PC-3 (cell line): ENCODE measurements around the gene ARIH2. TPM values are rescaled to one million over a fixed set of nuclear protein-coding genes. Genes with fewer than 3 reads are reported as not detected.
A peak's percentile ranks its signal among the peaks of the same experiment; 100 is the strongest.

Experiments
- ATAC-seq: fragments of 200-7000 bp; cut with Tn5 transposase; 2 replicates; pipeline ENCODE4 v1.9.1; 2020; ENCODE audit warnings: mild to moderate bottlenecking, moderate library complexity
- BruUV-seq: library from RNA; stranded (reverse); fragments of 400-500 nt; replicated peaks from 2 replicates; lab custom pipeline; 2021; lab: Mats Ljungman, UMichigan
- CTCF ChIA-PET: fragments of 300-600 bp; sonication (Branson Sonifier 250); formaldehyde crosslinking; loops from one replicate; lab custom pipeline; 2022; ENCODE audit warnings: antibody characterized with exemption; lab: Charles Lee
- POLR2A ChIA-PET: fragments of 300-600 bp; sonication (Branson Sonifier 250); formaldehyde crosslinking; loops from one replicate; lab custom pipeline; 2022; ENCODE audit warnings: antibody characterized with exemption; ENCODE audit not compliant: unreplicated experiment; lab: Charles Lee
- DNase-seq: peaks from one replicate; pipeline ENCODE4 v3.0.0-alpha.2; 2015
- H2AFZ ChIP-seq: fragments of 300-600 bp; sonication (generic); 2 replicates; pipeline ENCODE4 v1.6.0; 2016; ENCODE audit warnings: antibody characterized with exemption, low read length
- H3F3A ChIP-seq: fragments of 300-600 bp; sonication (generic); one replicate; pipeline ENCODE4 v1.6.0; 2017; ENCODE audit warnings: antibody characterized with exemption, low read length, control low read depth, mild to moderate bottlenecking; ENCODE audit not compliant: unreplicated experiment
- H3K27ac ChIP-seq: fragments of 300-600 bp; sonication (generic); 2 replicates; pipeline ENCODE4 v1.5.1; 2016; ENCODE audit warnings: mild to moderate bottlenecking, low read length
- H3K27me3 ChIP-seq: fragments of 300-600 bp; sonication (generic); 2 replicates; pipeline ENCODE4 v1.6.1; 2016; ENCODE audit warnings: low read length, mixed read lengths
- H3K36me3 ChIP-seq: fragments of 300-600 bp; sonication (generic); 2 replicates; pipeline ENCODE4 v1.6.1; 2016; ENCODE audit warnings: low read depth, mixed run types, low read length, mixed read lengths
- H3K4me1 ChIP-seq: fragments of 300-600 bp; sonication (generic); 2 replicates; pipeline ENCODE4 v1.5.1; 2016; ENCODE audit warnings: low read length; ENCODE audit not compliant: insufficient read depth
- H3K4me2 ChIP-seq: fragments of 300-600 bp; sonication (generic); 2 replicates; pipeline ENCODE4 v1.6.0; 2016; ENCODE audit warnings: low read length
- H3K4me3 ChIP-seq: fragments of 300-600 bp; sonication (generic); 2 replicates; pipeline ENCODE4 v1.5.1; 2016; ENCODE audit warnings: mild to moderate bottlenecking, low read length, mixed read lengths
- H3K79me2 ChIP-seq: fragments of 300-600 bp; sonication (generic); 2 replicates; pipeline ENCODE4 v1.6.1; 2017; ENCODE audit warnings: low read length, mixed read lengths
- H3K9ac ChIP-seq: fragments of 300-600 bp; sonication (generic); 2 replicates; pipeline ENCODE4 v1.6.0; 2016; ENCODE audit warnings: mild to moderate bottlenecking, low read length
- H3K9me2 ChIP-seq: fragments of 300-600 bp; sonication (generic); replicated peaks from 2 replicates; pipeline ENCODE4 v1.6.1; 2016; ENCODE audit warnings: mixed run types, low read length, mixed read lengths
- H3K9me3 ChIP-seq: fragments of 300-600 bp; sonication (generic); 2 replicates; pipeline ENCODE4 v1.6.1; 2016; ENCODE audit warnings: low read length, mixed read lengths
- H4K20me1 ChIP-seq: fragments of 300-600 bp; sonication (generic); 2 replicates; pipeline ENCODE4 v1.6.1; 2016; ENCODE audit warnings: low read length, mixed read lengths
- CTCF ChIP-seq: fragments of 300-600 bp; sonication (generic); conservative IDR thresholded peaks from 2 replicates; pipeline ENCODE4 v1.5.1; 2017; ENCODE audit warnings: antibody characterized with exemption, low read depth, mild to moderate bottlenecking, low read length
- EZH2 ChIP-seq: fragments of 300-600 bp; sonication (generic); IDR thresholded peaks from one replicate; pipeline ENCODE4 v1.6.1; 2017; ENCODE audit warnings: antibody characterized with exemption, mild to moderate bottlenecking, low read length; ENCODE audit not compliant: unreplicated experiment
- EZH2phosphoT487 ChIP-seq: fragments of 300-600 bp; sonication (generic); IDR thresholded peaks from 2 replicates; pipeline ENCODE4 v1.6.1; 2018; ENCODE audit warnings: mild to moderate bottlenecking, antibody characterized with exemption, low read length, borderline replicate concordance
- intact Hi-C: fragments of 100-400 bp; cut with micrococcal nuclease; formaldehyde crosslinking; loops from 2 replicates; pipeline ENCODE4 v1.9.0; 2023
- total RNA-seq: library from RNA; depleted of rRNA; stranded (reverse); fragments of >200 nt; gene quantifications from 2 replicates; pipeline ENCODE4 v1.2.3, GENCODE V29; 2014

The ARIH2 gene
- total RNA-seq, 1 experiment from 2014 or later, result 136 TPM

- Histone ChIP-seq H3K9ac (peak overlapping the region; percentile 78), H3F3A (no peaks in the 10 kb centered on the region), H3K4me1 (peaks cover 22% of the 10 kb centered on the region), H3K27me3 (no peaks in the 10 kb centered on the region), H3K4me2 (peak overlapping the region; percentile 94), H3K36me3 (peaks cover 8% of the 10 kb centered on the region; the same call in 1 of the 2 replicates), H3K9me3 (no peaks in the 10 kb centered on the region), H4K20me1 (no peaks in the 10 kb centered on the region), H3K27ac (peak overlapping the region; percentile 49), H2AFZ (peak overlapping the region; percentile 94), H3K9me2 (no peaks in the 10 kb centered on the region), H3K4me3 (peak overlapping the region; percentile 90), H3K79me2 (peaks cover 40% of the 10 kb centered on the region)
- POLR2A ChIA-PET, result interaction anchor here (0.6 to 1.4 kb wide), 5 partner anchors 18 to 566 kb away, joined by 3 to 10 read pairs (median 6); partner anchors contain the start of genes NDUFAF3 and WDR6
- intact Hi-C loops, result loop anchor here (2.0 kb wide), 1 partner anchor 26 kb away; no protein-coding TSS in a partner anchor
- TSS peak; percentile 89 for BruUV-seq
- TF ChIP-seq CTCF, result no peak
- TF ChIP-seq EZH2phosphoT487, result no peak
- TF ChIP-seq EZH2, result no peak
- no peak for ATAC-seq
- peak; percentile 22 for DNase-seq
- CTCF ChIA-PET, result interaction anchor here (0.5 to 1.6 kb wide), 8 partner anchors 18 to 795 kb away, joined by 3 to 9 read pairs (median 4); partner anchors contain the start of gene WDR6
Measured at GRCh38 chr3:48989126-48989795, 70.6 kb downstream of the ARIH2 start.

GRCh38 chr3:48989796-48990635 lies 71.4 kb downstream of the ARIH2 start, which contains the start of gene P4HTM:
Gene P4HTM, plus strand, starts transcription at chr3:48990241. Its CDS starts 16 bp downstream, at chr3:48990257.
- POLR2A ChIA-PET, result interaction anchor here (0.6 to 1.4 kb wide), 4 partner anchors 17 to 566 kb away, joined by 3 to 10 read pairs (median 6); partner anchors contain the start of genes NDUFAF3 and WDR6
- no peaks in the 10 kb centered on the region for H4K20me1 ChIP-seq
- no peaks in the 10 kb centered on the region for H3K9me2 ChIP-seq
- H3K4me3 ChIP-seq, result peak within 1 kb of the TSS; percentile 90
- BruUV-seq, result no TSS peak
- H3K79me2 ChIP-seq, result peaks cover 44% of the 10 kb centered on the region
- CTCF ChIA-PET, result interaction anchor here (0.5 to 1.6 kb wide), 7 partner anchors 17 to 795 kb away, joined by 3 to 9 read pairs (median 4); partner anchors contain the start of gene WDR6
- H3K4me2 ChIP-seq, result peak within 1 kb of the TSS; percentile 94
- H3K4me1 ChIP-seq, result peaks cover 22% of the 10 kb centered on the region
- DNase-seq (peak; percentile 88), ATAC-seq (peak; percentile 73)
- H2AFZ ChIP-seq, result peak within 1 kb of the TSS; percentile 94
- no peaks in the 10 kb centered on the region for H3K27me3 ChIP-seq
- H3K9ac ChIP-seq, result peak within 1 kb of the TSS; percentile 78
- no peaks in the 10 kb centered on the region for H3F3A ChIP-seq
- H3K27ac ChIP-seq, result peak within 1 kb of the TSS; percentile 49
- H3K36me3 ChIP-seq, result peaks cover 5% of the 10 kb centered on the region; the same call in 1 of the 2 replicates
- intact Hi-C loops, result loop anchor here (2.0 kb wide), 1 partner anchor 25 kb away; no protein-coding TSS in a partner anchor
- TF ChIP-seq EZH2phosphoT487 (no peak), CTCF (peak; percentile 51)
- H3K9me3 ChIP-seq, result no peaks in the 10 kb centered on the region
